Ovary (tissue), 9 donors: ENCODE data around the gene LMAN2. TPM values are rescaled to one million over a fixed set of nuclear protein-coding genes. Genes with fewer than 3 reads are reported as not detected.

Experiments used
- DNase-seq, 5 donors: peaks; one replicate each; pipeline ENCODE4 v3.0.0-alpha.2; 2019 to 2020
- H3K27ac ChIP-seq, 2 donors: fragments of 200-600 bp; one replicate each; pipeline versions ENCODE4 v1.5.1 to v1.8.0; 2019 to 2022
- H3K27me3 ChIP-seq: fragments of 200-600 bp; one replicate; pipeline ENCODE4 v1.8.0; 2022
- H3K36me3 ChIP-seq: fragments of 200-600 bp; sonication (generic); one replicate; pipeline ENCODE4 v1.5.1; 2019
- H3K4me1 ChIP-seq: one replicate; pipeline ENCODE4 v1.8.1; 2013; ENCODE audit warnings: mild to moderate bottlenecking, moderate library complexity; ENCODE audit not compliant: insufficient read depth
- H3K4me3 ChIP-seq: fragments of 200-600 bp; sonication (generic); one replicate; pipeline ENCODE4 v1.5.1; 2017
- H3K9me3 ChIP-seq, 2 donors: fragments of 200-600 bp in 1 of 2; sonication (generic) in 1 of 2; one replicate each; pipeline versions ENCODE4 v1.5.1 to v1.8.1; 2013 to 2019; ENCODE audit warnings: mild to moderate bottlenecking in 1 of 2, moderate library complexity in 1 of 2
- CTCF ChIP-seq, 3 donors: fragments of 450-650 bp in 2 of 3; fragments of 200-600 bp in 1 of 3; IDR thresholded peaks; one replicate each; pipeline versions ENCODE4 v1.5.1 to v1.8.0; 2016 to 2022; ENCODE audit warnings: antibody characterized with exemption in 3 of 3, mild to moderate bottlenecking in 1 of 3
- EP300 ChIP-seq: sonication (generic); formaldehyde crosslinking; IDR thresholded peaks from one replicate; pipeline ENCODE4 v1.6.1; 2017; ENCODE audit warnings: antibody characterized with exemption
- POLR2A ChIP-seq: fragments of 450-650 bp; IDR thresholded peaks from one replicate; pipeline ENCODE4 v1.6.1; 2017; ENCODE audit warnings: antibody characterized with exemption, mild to moderate bottlenecking, moderate library complexity
- WGBS, 3 donors: extraction: QIAGEN DNeasy Blood & Tissue Kit in 1 of 3; methylation state at CpG; one replicate each; pipeline versions ENCODE4 v1.1.5 to v1.1.7; 2013 to 2017; 5-methylcytosine and 5-hydroxymethylcytosine counted together
- intact Hi-C, 4 donors: fragments of 100-400 bp; cut with DNase I; formaldehyde crosslinking; loops; one replicate each; pipeline versions ENCODE4 v1.11.0 to v1.15.1; 2022 to 2023
- polyA plus RNA-seq, 2 donors: library from polyadenylated mRNA; stranded (reverse); fragments of 200-250 nt in 1 of 2; fragments of 350-450 nt in 1 of 2; fragmentation: Illumina TruSeq in 1 of 2; extraction: RNeasy Lipid Tissue Mini Kit (QIAGEN cat#74804) in 1 of 2; gene quantifications; one replicate each; pipeline ENCODE4 v1.2.3, GENCODE V29; 2013 to 2014
- total RNA-seq, 7 donors: library from RNA; depleted of rRNA in 2 of 7; stranded (reverse); fragments of >200 nt in 2 of 7; fragmentation: NEBNext Ultra II Directional in 3 of 7; extraction: Animal tissue kit (Norgen Biotek cat#: 25700) in 3 of 7; gene quantifications; one replicate each; pipeline versions ENCODE4 v1.1.0 to v1.2.4, GENCODE V29; 2016 to 2023
- donor health status: DM: no; HTN: no; CAD: no; lungs with moderate emphysema.
- donor health status: DM: no; HTN: no; CAD: no.
- donor health status: Bipolar disorder and iron deficiency.
- donor health status: DM: yes; HTN: yes; CAD: no.
- donor health status: DM: no; HTN: no; CAD: no.
- donor health status: DM: yes; HTN: yes; CAD: no.

The LMAN2 gene
- total and polyA plus RNA-seq, 9 donors: 63.5 to 154 (median 93.5) TPM

GRCh38 chr5:177309351-177310191, 41.9 kb downstream of the LMAN2 start:
- H3K4me3 ChIP-seq: no peak overlapping the region
- H3K4me1 ChIP-seq: peaks cover 3% of the 10 kb centered on the region
- no peaks in the 10 kb centered on the region for H3K36me3 ChIP-seq
- intact Hi-C loops: loop anchor here (10.0 kb wide), 3 partner anchors 145 to 195 kb away; partner anchors contain the start of gene DOK3 (in 1 of the 4)
- no peaks in the 10 kb centered on the region for H3K27me3 ChIP-seq
- no peaks in the 10 kb centered on the region for H3K9me3 ChIP-seq
- 57 to 70% (median 68%) methylated on average over 10 of the region's 10 CpGs for WGBS, 3 donors
- H3K27ac ChIP-seq: no peak overlapping the region
- peak in 2 of 5 donors; percentile 53 to 67 for DNase-seq
- TF ChIP-seq POLR2A (no peak), EP300 (no peak), CTCF (IDR thresholded peaks at IDR 0.05) (peak in 2 of 3 donors; percentile 24 to 39)

GRCh38 chr5:177308740-177309139, 42.7 kb downstream of the LMAN2 start:
- Histone ChIP-seq H3K36me3 (no peaks in the 10 kb centered on the region), H3K27me3 (no peaks in the 10 kb centered on the region), H3K9me3 (no peaks in the 10 kb centered on the region), H3K27ac (no peak overlapping the region), H3K4me1 (peaks cover 10% of the 10 kb centered on the region), H3K4me3 (no peak overlapping the region)
- 79 to 90% (median 80%) methylated on average over 11 of the region's 11 CpGs for WGBS, 3 donors
- intact Hi-C loops: loop anchor here in 3 of 4 donors (10.0 kb wide), 1 partner anchor 194 kb away; no protein-coding TSS in a partner anchor
- no peak for TF ChIP-seq CTCF (IDR thresholded peaks at IDR 0.05)
- no peak for TF ChIP-seq POLR2A
- TF ChIP-seq EP300: no peak
- no peak for DNase-seq

GRCh38 chr5:177307544-177308363, 43.7 kb downstream of the LMAN2 start:
- intact Hi-C loops: loop anchor here in 3 of 4 donors (10.0 kb wide), 1 partner anchor 193 kb away; no protein-coding TSS in a partner anchor
- 76 to 84% (median 78%) methylated on average over 31 to 43 of the region's 43 CpGs for WGBS, 3 donors

More at GRCh38 chr5:177307544-177308363, 43.7 kb downstream of the LMAN2 start:
- H3K4me1 ChIP-seq: peaks cover 11% of the 10 kb centered on the region
- H3K36me3 ChIP-seq: no peaks in the 10 kb centered on the region
- DNase-seq: no peak
- H3K27ac ChIP-seq: no peak overlapping the region
- no peak for TF ChIP-seq EP300
- no peak for TF ChIP-seq CTCF (IDR thresholded peaks at IDR 0.05)
- no peak for TF ChIP-seq POLR2A
- no peaks in the 10 kb centered on the region for H3K27me3 ChIP-seq
- no peak overlapping the region for H3K4me3 ChIP-seq
- no peaks in the 10 kb centered on the region for H3K9me3 ChIP-seq
